ENCODE data around the gene WDR93. TPM values are rescaled to one million over a fixed set of nuclear protein-coding genes. Genes with fewer than 3 reads are reported as not detected.
"Not testable (repeated sequence)": the region's sequence is repeated elsewhere in the genome, so short reads cannot be mapped to it uniquely, and the experiment has no call there.

Gene WDR93
- total RNA-seq, 2 experiments from 2014 or later = not detected

DNA sequence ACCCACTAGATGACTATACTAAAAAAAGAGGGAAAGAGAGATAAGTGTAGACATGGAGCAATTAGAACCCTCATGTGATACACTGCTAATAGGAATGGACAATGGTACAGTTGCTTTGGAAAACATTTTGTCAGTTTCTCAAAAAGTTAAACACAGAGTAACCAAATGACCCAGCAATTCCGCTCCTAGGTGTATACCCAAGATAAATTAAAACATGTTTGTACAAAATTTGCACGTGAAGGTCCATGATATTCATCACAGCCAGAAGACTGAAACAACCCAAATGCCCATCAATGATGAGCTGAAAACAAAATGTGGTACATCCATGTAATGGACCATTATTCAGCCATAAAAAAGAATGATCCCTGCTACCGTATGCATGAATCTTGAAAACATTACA is 97.3 kb downstream of the WDR93 start:
- no peak for DNase-seq
- CTCF ChIA-PET = no interaction called here
- Mint-ChIP-seq H3K9me3 (ENCODE audit: insufficient read depth) (no peaks in the 10 kb centered on the region), H3K4me1 (ENCODE audit: low read depth) (no peaks in the 10 kb centered on the region), H3K27me3 (ENCODE audit: low read depth) (peaks cover 4% of the 10 kb centered on the region), H3K4me3 (no peak overlapping the region), H3K27ac (no peak overlapping the region), H3K36me3 (ENCODE audit: low read depth) (no peaks in the 10 kb centered on the region)
- no peak for ATAC-seq
- POLR2A ChIA-PET = no interaction called here

DNA sequence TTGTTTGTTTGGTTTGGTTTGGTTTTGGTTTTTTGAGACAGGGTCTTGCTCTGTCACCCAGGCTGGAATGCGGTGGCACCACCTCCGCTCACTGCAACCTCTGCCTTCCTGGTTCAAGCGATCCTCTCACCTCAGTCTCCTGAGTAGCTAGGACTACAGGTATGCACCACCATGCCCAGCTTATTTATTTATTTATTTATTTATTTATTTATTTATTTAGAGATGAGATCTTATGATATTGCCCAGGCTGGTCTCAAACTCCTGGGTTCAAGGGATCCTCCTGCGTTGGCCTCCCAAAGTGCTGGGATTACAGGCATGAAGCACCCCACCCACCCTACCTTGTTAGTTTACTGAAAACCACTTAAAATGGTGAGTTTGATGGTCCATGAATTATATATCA is 98.0 kb downstream of the WDR93 start:
- POLR2A ChIA-PET; DNase-seq; H3K27me3 Mint-ChIP-seq (ENCODE audit: low read depth); CTCF ChIA-PET; H3K36me3 Mint-ChIP-seq (ENCODE audit: low read depth); H3K27ac Mint-ChIP-seq; ATAC-seq; H3K9me3 Mint-ChIP-seq (ENCODE audit: insufficient read depth); H3K4me3 Mint-ChIP-seq; H3K4me1 Mint-ChIP-seq (ENCODE audit: low read depth): not testable (repeated sequence)

DNA sequence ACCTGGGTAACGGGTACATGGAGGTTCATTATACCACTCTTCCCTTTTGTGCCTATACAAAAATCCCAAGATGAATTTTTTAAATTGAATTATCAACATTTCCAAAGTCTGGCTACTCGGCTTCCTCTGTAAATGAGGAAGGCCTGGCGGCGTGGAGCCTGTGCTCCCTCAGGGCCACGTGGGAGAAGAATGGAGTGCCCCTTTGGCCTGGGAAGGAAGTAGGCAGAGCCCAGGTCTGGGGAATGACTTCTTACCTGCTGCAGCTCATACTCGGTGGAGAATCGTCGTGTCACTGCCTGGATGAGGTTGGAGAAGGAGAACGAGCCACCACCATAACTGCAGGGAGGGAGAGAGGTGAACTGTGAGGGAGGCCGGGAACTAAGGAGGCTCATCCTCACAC is 99.6 kb downstream of the WDR93 start:
- H3K36me3 Mint-ChIP-seq (ENCODE audit: low read depth) = no peaks in the 10 kb centered on the region
- H3K27me3 Mint-ChIP-seq (ENCODE audit: low read depth) = peaks cover 10% of the 10 kb centered on the region
- no peaks in the 10 kb centered on the region for H3K4me1 Mint-ChIP-seq (ENCODE audit: low read depth)
- POLR2A ChIA-PET = no interaction called here
- CTCF ChIA-PET = no interaction called here
- DNase-seq = no peak
- no peaks in the 10 kb centered on the region for H3K9me3 Mint-ChIP-seq (ENCODE audit: insufficient read depth)
- no peak for ATAC-seq
- no peak overlapping the region for H3K27ac Mint-ChIP-seq
- no peak overlapping the region for H3K4me3 Mint-ChIP-seq

DNA sequence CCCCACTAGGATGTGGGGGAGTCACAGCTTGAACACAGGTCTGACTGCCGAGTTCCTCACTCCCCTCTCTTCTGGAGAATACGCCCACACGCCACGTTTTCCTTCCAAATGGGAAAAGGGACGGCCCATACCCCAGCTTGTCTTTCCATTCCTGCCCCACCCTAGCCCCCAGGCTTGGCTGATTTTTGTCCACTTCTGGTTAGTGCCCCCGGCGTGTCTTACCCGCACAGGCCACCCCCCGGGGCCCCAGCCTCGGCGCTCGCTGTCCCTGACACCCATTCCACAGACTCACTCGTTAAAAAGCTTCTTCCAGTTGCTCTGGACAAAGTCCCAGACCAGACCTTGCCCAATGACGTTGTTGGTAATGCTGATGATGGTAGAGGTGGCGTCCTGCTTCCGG is 100.0 kb downstream of the WDR93 start:
- H3K27ac Mint-ChIP-seq = no peak overlapping the region
- ATAC-seq = no peak
- H3K9me3 Mint-ChIP-seq (ENCODE audit: insufficient read depth) = no peaks in the 10 kb centered on the region
- ChIA-PET CTCF (interaction anchor here (1.3 kb wide), 1 partner anchor 51 kb away, joined by 3 read pairs; no protein-coding TSS in a partner anchor), POLR2A (no interaction called here)
- DNase-seq = no peak
- H3K4me1 Mint-ChIP-seq (ENCODE audit: low read depth) = no peaks in the 10 kb centered on the region
- H3K27me3 Mint-ChIP-seq (ENCODE audit: low read depth) = peaks cover 14% of the 10 kb centered on the region
- no peaks in the 10 kb centered on the region for H3K36me3 Mint-ChIP-seq (ENCODE audit: low read depth)
- no peak overlapping the region for H3K4me3 Mint-ChIP-seq

DNA sequence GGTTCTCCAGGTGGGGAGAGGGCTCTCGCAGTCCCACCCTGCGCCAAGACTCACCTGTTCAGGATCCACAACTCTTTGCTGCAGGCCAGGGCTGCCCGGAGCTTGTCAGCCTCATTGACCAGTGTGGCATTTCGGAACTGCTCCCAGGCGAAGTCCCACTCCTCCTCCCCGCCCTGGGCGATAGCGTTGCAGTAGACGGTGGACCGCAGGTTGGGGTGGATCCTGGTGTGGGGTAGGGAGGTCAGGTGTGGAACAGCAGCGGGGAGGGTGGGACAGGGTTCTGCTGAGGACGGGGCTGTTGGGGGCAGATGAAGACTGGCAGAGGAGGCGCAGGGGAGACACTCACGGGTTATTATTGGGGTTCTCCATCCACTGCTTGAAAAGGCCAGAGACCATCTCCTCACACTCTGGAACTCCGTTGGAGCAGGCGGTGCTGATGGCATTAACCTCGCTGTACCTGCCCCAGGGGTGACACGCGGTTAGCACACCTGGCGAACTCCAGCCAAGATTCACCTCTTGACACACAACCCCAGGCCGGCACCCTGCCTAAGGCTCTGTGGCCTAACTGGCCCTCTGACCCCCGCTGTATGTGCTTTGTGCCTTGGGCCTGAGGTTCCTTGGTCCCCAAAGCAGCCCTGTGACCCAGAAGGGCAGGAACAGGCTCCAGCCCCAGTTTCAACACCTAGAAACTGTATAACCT is 101.6 kb downstream of the WDR93 start:
- Mint-ChIP-seq H3K4me1 (ENCODE audit: low read depth) (no peaks in the 10 kb centered on the region), H3K4me3 (no peak overlapping the region), H3K36me3 (ENCODE audit: low read depth) (no peaks in the 10 kb centered on the region), H3K27ac (no peak overlapping the region), H3K9me3 (ENCODE audit: insufficient read depth) (no peaks in the 10 kb centered on the region), H3K27me3 (ENCODE audit: low read depth) (peaks cover 15% of the 10 kb centered on the region)
- ChIA-PET POLR2A (no interaction called here), CTCF (no interaction called here)
- DNase-seq (no peak), ATAC-seq (no peak)

Other genes starting within 250 kb of the WDR93 start
- not detected for gene RHCG, start 194.2 kb upstream of the WDR93 start, total RNA-seq
- 10 to 100 TPM; 36.5 to 36.9 TPM for gene TICRR, start 115.3 kb upstream of the WDR93 start, total RNA-seq
- under 1 TPM; 0.21 to 0.37 TPM for gene KIF7, start 35.3 kb upstream of the WDR93 start, total RNA-seq
- gene PLIN1, start 11.4 kb upstream of the WDR93 start, total RNA-seq = not detected
- 1 to 10 TPM; 1.4 to 1.8 TPM for gene PEX11A, start 57 bp upstream of the WDR93 start, total RNA-seq
- gene MESP1, start 60.4 kb downstream of the WDR93 start, total RNA-seq = 1 to 10 TPM; 1.8 to 2.4 TPM
- not detected for gene MESP2, start 85.5 kb downstream of the WDR93 start, total RNA-seq
- under 1 TPM; 0.29 to 0.61 TPM for gene ANPEP, start 124.0 kb downstream of the WDR93 start, total RNA-seq
- 10 to 100 TPM; 24.7 to 25.5 TPM for gene AP3S2, start 203.2 kb downstream of the WDR93 start, total RNA-seq
- not detected for gene ARPIN, start 222.1 kb downstream of the WDR93 start, total RNA-seq